HG03064 (cell line): Measurements from ENCODE around the gene MOB3A.
"Not testable (repeated sequence)": the region's sequence is repeated elsewhere in the genome, so short reads cannot be mapped to it uniquely, and the experiment has no call there.

Experiments
- ATAC-seq: cut with Tn5 transposase; IDR thresholded peaks from one replicate; pipeline ENCODE4 v1.9.1; 2021; ENCODE audit warnings: low read depth; ENCODE audit not compliant: unreplicated experiment

Gene MOB3A

GRCh38 chr19:2109046-2109864, 13.1 kb upstream of the MOB3A start:
- no peak for ATAC-seq

GRCh38 chr19:2108251-2109016, 12.3 kb upstream of the MOB3A start:
- ATAC-seq: no peak

GRCh38 chr19:2103045-2103707, 7.0 kb upstream of the MOB3A start:
- no peak for ATAC-seq

- no peak for ATAC-seq
Observed at GRCh38 chr19:2101417-2102335, 5.5 kb upstream of the MOB3A start.

GRCh38 chr19:2100719-2101061, 4.6 kb upstream of the MOB3A start:
- ATAC-seq: no peak

- ATAC-seq: no peak
Observed at GRCh38 chr19:2099937-2100718, 4.0 kb upstream of the MOB3A start.

- ATAC-seq: no peak
Observed at GRCh38 chr19:2099054-2099501, 3.0 kb upstream of the MOB3A start.

GRCh38 chr19:2097886-2098327, 1.8 kb upstream of the MOB3A start:
- ATAC-seq: no peak

- no peak for ATAC-seq
Observed at GRCh38 chr19:2097203-2097885, 1.2 kb upstream of the MOB3A start.

GRCh38 chr19:2096480-2097202, 515 bp upstream of the MOB3A start, which contains the start of gene IZUMO4:
IZUMO4 (plus strand) TSS chr19:2096915; CDS start chr19:2096946, 31 bp downstream.
- peak; percentile 55 for ATAC-seq

GRCh38 chr19:2091926-2092525, 4.1 kb downstream of the MOB3A start:
- ATAC-seq: not testable (repeated sequence)

- no peak for ATAC-seq
Observed at GRCh38 chr19:2089727-2090053, 6.4 kb downstream of the MOB3A start.

- ATAC-seq: no peak
Observed at GRCh38 chr19:2089001-2089711, 7.0 kb downstream of the MOB3A start.

- no peak for ATAC-seq
Observed at GRCh38 chr19:2087621-2088100, 8.5 kb downstream of the MOB3A start.

- not testable (repeated sequence) for ATAC-seq
Observed at GRCh38 chr19:2086695-2087620, 9.2 kb downstream of the MOB3A start.
